Dendritic cell treated with granulocyte-macrophage colony-stimulating factor and Interleukin-4, amounts not matched to agents 40 ng/mL and 50 ng/mL, for 4 days (primary cell): Measurements from ENCODE around the gene EEF1AKMT2.

Experiments
- H3K27ac Mint-ChIP-seq: one replicate; pipeline ENCODE4 v1.8.0; 2022; ENCODE audit warnings: mild to moderate bottlenecking, mixed read lengths
- H3K27me3 Mint-ChIP-seq: one replicate; pipeline ENCODE4 v1.8.0; 2022; ENCODE audit warnings: mild to moderate bottlenecking, mixed read lengths
- H3K36me3 Mint-ChIP-seq: one replicate; pipeline ENCODE4 v1.8.0; 2022; ENCODE audit warnings: low read depth, mixed read lengths
- H3K4me1 Mint-ChIP-seq: one replicate; pipeline ENCODE4 v1.8.0; 2022; ENCODE audit warnings: low read depth, mixed read lengths
- H3K4me3 Mint-ChIP-seq: one replicate; pipeline ENCODE4 v1.8.0; 2022; ENCODE audit warnings: mild to moderate bottlenecking, moderate library complexity, mixed read lengths
- H3K9me3 Mint-ChIP-seq: one replicate; pipeline ENCODE4 v1.8.0; 2022; ENCODE audit warnings: mixed read lengths
- intact Hi-C: fragments of 100-400 bp; cut with micrococcal nuclease; formaldehyde crosslinking; loops from one replicate; pipeline ENCODE4 v1.15.0; 2022

EEF1AKMT2 gene

GRCh38 chr10:124738441-124738840 lies 53.2 kb downstream of the EEF1AKMT2 start:
- Mint-ChIP-seq H3K9me3 (no peaks in the 10 kb centered on the region), H3K27ac (peak overlapping the region; percentile 75), H3K4me1 (peaks cover 91% of the 10 kb centered on the region)

GRCh38 chr10:124737708-124738107 lies 54.0 kb downstream of the EEF1AKMT2 start:
- Mint-ChIP-seq H3K9me3 (no peaks in the 10 kb centered on the region), H3K4me1 (peaks cover 93% of the 10 kb centered on the region), H3K4me3 (no peak overlapping the region), H3K27ac (no peak overlapping the region), H3K27me3 (no peaks in the 10 kb centered on the region), H3K36me3 (peaks cover 55% of the 10 kb centered on the region)
- intact Hi-C loops, result no loop called here

More at GRCh38 chr10:124738441-124738840, 53.2 kb downstream of the EEF1AKMT2 start:
- Mint-ChIP-seq H3K27me3 (no peaks in the 10 kb centered on the region), H3K4me3 (no peak overlapping the region), H3K36me3 (peaks cover 55% of the 10 kb centered on the region)
- intact Hi-C loops, result no loop called here

- peak overlapping the region; percentile 10 for H3K27ac Mint-ChIP-seq
- intact Hi-C loops, result no loop called here
- H3K9me3 Mint-ChIP-seq, result no peaks in the 10 kb centered on the region
- no peaks in the 10 kb centered on the region for H3K27me3 Mint-ChIP-seq
- H3K4me3 Mint-ChIP-seq, result no peak overlapping the region
- peaks cover 57% of the 10 kb centered on the region for H3K36me3 Mint-ChIP-seq
- H3K4me1 Mint-ChIP-seq, result peaks cover 93% of the 10 kb centered on the region
Measured at GRCh38 chr10:124737221-124737620, 54.5 kb downstream of the EEF1AKMT2 start.

GRCh38 chr10:124736491-124737136 lies 55.1 kb downstream of the EEF1AKMT2 start:
- Mint-ChIP-seq H3K4me3 (no peak overlapping the region), H3K4me1 (peaks cover 95% of the 10 kb centered on the region), H3K36me3 (peaks cover 61% of the 10 kb centered on the region), H3K27me3 (no peaks in the 10 kb centered on the region), H3K9me3 (no peaks in the 10 kb centered on the region), H3K27ac (peak overlapping the region; percentile 10)
- intact Hi-C loops, result no loop called here

- Mint-ChIP-seq H3K36me3 (peaks cover 62% of the 10 kb centered on the region), H3K4me3 (no peak overlapping the region), H3K27ac (peak overlapping the region; percentile 10), H3K4me1 (peaks cover 91% of the 10 kb centered on the region), H3K9me3 (no peaks in the 10 kb centered on the region), H3K27me3 (no peaks in the 10 kb centered on the region)
- intact Hi-C loops, result no loop called here
Measured at GRCh38 chr10:124735491-124736286, 56.0 kb downstream of the EEF1AKMT2 start.

GRCh38 chr10:124734311-124735166 lies 57.1 kb downstream of the EEF1AKMT2 start:
- H3K27ac Mint-ChIP-seq, result peak overlapping the region; percentile 52
- intact Hi-C loops, result no loop called here
- H3K9me3 Mint-ChIP-seq, result no peaks in the 10 kb centered on the region
- H3K36me3 Mint-ChIP-seq, result peaks cover 67% of the 10 kb centered on the region
- H3K27me3 Mint-ChIP-seq, result no peaks in the 10 kb centered on the region
- peaks cover 90% of the 10 kb centered on the region for H3K4me1 Mint-ChIP-seq
- no peak overlapping the region for H3K4me3 Mint-ChIP-seq

GRCh38 chr10:124733571-124734245 lies 58.0 kb downstream of the EEF1AKMT2 start:
- H3K27ac Mint-ChIP-seq, result peak overlapping the region; percentile 52
- intact Hi-C loops, result no loop called here
- no peaks in the 10 kb centered on the region for H3K9me3 Mint-ChIP-seq
- H3K36me3 Mint-ChIP-seq, result peaks cover 60% of the 10 kb centered on the region
- no peaks in the 10 kb centered on the region for H3K27me3 Mint-ChIP-seq
- H3K4me1 Mint-ChIP-seq, result peaks cover 90% of the 10 kb centered on the region
- H3K4me3 Mint-ChIP-seq, result no peak overlapping the region

- H3K27me3 Mint-ChIP-seq, result no peaks in the 10 kb centered on the region
- H3K4me1 Mint-ChIP-seq, result peaks cover 90% of the 10 kb centered on the region
- no peaks in the 10 kb centered on the region for H3K9me3 Mint-ChIP-seq
- peaks cover 60% of the 10 kb centered on the region for H3K36me3 Mint-ChIP-seq
- peak overlapping the region; percentile 52 for H3K27ac Mint-ChIP-seq
- H3K4me3 Mint-ChIP-seq, result no peak overlapping the region
- intact Hi-C loops, result no loop called here
Measured at GRCh38 chr10:124732931-124733570, 58.6 kb downstream of the EEF1AKMT2 start.

- Mint-ChIP-seq H3K9me3 (no peaks in the 10 kb centered on the region), H3K4me3 (no peak overlapping the region), H3K27ac (peak overlapping the region; percentile 56), H3K4me1 (peaks cover 86% of the 10 kb centered on the region), H3K27me3 (no peaks in the 10 kb centered on the region), H3K36me3 (peaks cover 53% of the 10 kb centered on the region)
- intact Hi-C loops, result no loop called here
Measured at GRCh38 chr10:124731551-124731950, 60.1 kb downstream of the EEF1AKMT2 start.

GRCh38 chr10:124730790-124731189 lies 60.9 kb downstream of the EEF1AKMT2 start:
- Mint-ChIP-seq H3K9me3 (no peaks in the 10 kb centered on the region), H3K27me3 (no peaks in the 10 kb centered on the region), H3K4me3 (no peak overlapping the region), H3K36me3 (peaks cover 48% of the 10 kb centered on the region), H3K27ac (peak overlapping the region; percentile 93), H3K4me1 (peaks cover 86% of the 10 kb centered on the region)
- intact Hi-C loops, result no loop called here

- peaks cover 88% of the 10 kb centered on the region for H3K4me1 Mint-ChIP-seq
- H3K36me3 Mint-ChIP-seq, result peaks cover 47% of the 10 kb centered on the region
- no peaks in the 10 kb centered on the region for H3K27me3 Mint-ChIP-seq
- H3K27ac Mint-ChIP-seq, result peak overlapping the region; percentile 93
- H3K4me3 Mint-ChIP-seq, result peak overlapping the region; percentile 23
- intact Hi-C loops, result loop anchor here (1.0 kb wide), 1 partner anchor 11 kb away; no protein-coding TSS in a partner anchor
- H3K9me3 Mint-ChIP-seq, result no peaks in the 10 kb centered on the region
Measured at GRCh38 chr10:124728830-124729661, 62.6 kb downstream of the EEF1AKMT2 start.

GRCh38 chr10:124728071-124728829 lies 63.4 kb downstream of the EEF1AKMT2 start:
- H3K36me3 Mint-ChIP-seq, result peaks cover 40% of the 10 kb centered on the region
- H3K4me1 Mint-ChIP-seq, result peaks cover 89% of the 10 kb centered on the region
- H3K9me3 Mint-ChIP-seq, result no peaks in the 10 kb centered on the region
- H3K27me3 Mint-ChIP-seq, result no peaks in the 10 kb centered on the region
- intact Hi-C loops, result no loop called here
- H3K27ac Mint-ChIP-seq, result peak overlapping the region; percentile 93
- peak overlapping the region; percentile 23 for H3K4me3 Mint-ChIP-seq
